Mesenchymal stem cell (in vitro differentiated cells and primary cell): ENCODE measurements around the gene ZNF853.
"Not testable (repeated sequence)": the region's sequence is repeated elsewhere in the genome, so short reads cannot be mapped to it uniquely, and the experiment has no call there.

Source experiments
- DNase-seq: peaks from one replicate; pipeline ENCODE4 v3.0.0-alpha.2; 2013
- H2AFZ ChIP-seq: one replicate; pipeline ENCODE4 v1.6.1; 2013; ENCODE audit warnings: low read depth, mild to moderate bottlenecking, control low read depth, inconsistent platforms, low read length, moderate library complexity
- H2AK5ac ChIP-seq: 2 replicates; pipeline ENCODE4 v1.6.1; 2013; ENCODE audit warnings: low read length, moderate library complexity, mild to moderate bottlenecking, inconsistent platforms; ENCODE audit not compliant: severe bottlenecking
- H2BK120ac ChIP-seq: one replicate; pipeline ENCODE4 v1.6.1; 2013; ENCODE audit warnings: low read depth, mild to moderate bottlenecking, inconsistent platforms, low read length, moderate library complexity
- H2BK12ac ChIP-seq, 2 experiments: one replicate each; pipeline ENCODE4 v1.6.1; 2013; ENCODE audit warnings: inconsistent platforms in 2 of 2, low read length in 2 of 2, mild to moderate bottlenecking in 2 of 2, moderate library complexity in 2 of 2, control low read depth in 1 of 2
- H2BK15ac ChIP-seq: one replicate; pipeline ENCODE4 v1.6.1; 2013; ENCODE audit warnings: mild to moderate bottlenecking, low read depth, inconsistent platforms; ENCODE audit not compliant: poor library complexity, severe bottlenecking
- H2BK5ac ChIP-seq: 2 replicates; pipeline ENCODE4 v1.6.1; 2013; ENCODE audit warnings: low read depth, mild to moderate bottlenecking, low read length, control low read depth, inconsistent platforms; ENCODE audit not compliant: poor library complexity, severe bottlenecking
- H3K14ac ChIP-seq, 2 experiments: one replicate each; pipeline ENCODE4 v1.6.1; 2013; ENCODE audit warnings: inconsistent platforms in 2 of 2, low read length in 2 of 2, control low read depth in 1 of 2, mild to moderate bottlenecking in 1 of 2, moderate library complexity in 1 of 2
- H3K18ac ChIP-seq, 2 experiments: one replicate each; pipeline ENCODE4 v1.6.1; 2013; ENCODE audit warnings: inconsistent platforms in 2 of 2, low read length in 2 of 2, control low read depth in 1 of 2, low read depth in 1 of 2, mild to moderate bottlenecking in 1 of 2
- H3K23ac ChIP-seq, 2 experiments: one replicate each; pipeline ENCODE4 v1.6.1; 2013; ENCODE audit warnings: inconsistent platforms in 2 of 2, low read length in 2 of 2, mild to moderate bottlenecking in 2 of 2, moderate library complexity in 2 of 2, control low read depth in 1 of 2
- H3K27ac ChIP-seq: 2 replicates; pipeline ENCODE4 v1.5.1; 2013; ENCODE audit warnings: mild to moderate bottlenecking, moderate library complexity, low read length, control low read depth, inconsistent platforms; ENCODE audit not compliant: poor library complexity, severe bottlenecking
- H3K27me3 ChIP-seq, 2 experiments: 2 replicates each; pipeline versions ENCODE4 v1.6.1 to v1.7.0; 2013; ENCODE audit warnings: low read length in 2 of 2, mild to moderate bottlenecking in 2 of 2, moderate library complexity in 2 of 2, control low read depth in 1 of 2, inconsistent platforms in 1 of 2; ENCODE audit not compliant: control insufficient read depth in 1 of 2, insufficient read depth in 1 of 2
- H3K36me3 ChIP-seq, 2 experiments: 2 replicates each; pipeline versions ENCODE4 v1.6.1 to v1.7.0; 2013; ENCODE audit warnings: low read length in 2 of 2, control low read depth in 1 of 2, inconsistent platforms in 1 of 2, low read depth in 1 of 2, mild to moderate bottlenecking in 1 of 2; ENCODE audit not compliant: insufficient read depth in 2 of 2, control insufficient read depth in 1 of 2
- H3K4ac ChIP-seq, 2 experiments: one replicate each; pipeline ENCODE4 v1.6.1; 2013; ENCODE audit warnings: inconsistent platforms in 2 of 2, low read length in 2 of 2, mild to moderate bottlenecking in 2 of 2, moderate library complexity in 2 of 2, control low read depth in 1 of 2, low read depth in 1 of 2
- H3K4me1 ChIP-seq: 2 replicates; pipeline ENCODE4 v1.6.1; 2013; ENCODE audit warnings: low read depth, low read length, control low read depth; ENCODE audit not compliant: control insufficient read depth, insufficient read depth
- H3K4me2 ChIP-seq: 2 replicates; pipeline ENCODE4 v1.6.1; 2013; ENCODE audit warnings: low read length, mild to moderate bottlenecking, inconsistent platforms; ENCODE audit not compliant: poor library complexity, severe bottlenecking
- H3K4me3 ChIP-seq, 2 experiments: 2 replicates each; pipeline versions ENCODE4 v1.5.1 to v1.7.0; 2013; ENCODE audit warnings: low read length in 2 of 2, mild to moderate bottlenecking in 2 of 2, control low read depth in 1 of 2, low read depth in 1 of 2; ENCODE audit not compliant: insufficient read depth in 1 of 2
- H3K79me1 ChIP-seq: replicated peaks from 2 replicates; pipeline ENCODE4 v1.6.1; 2013; ENCODE audit warnings: mild to moderate bottlenecking, control low read depth, low read length, inconsistent platforms; ENCODE audit not compliant: poor library complexity, severe bottlenecking
- H3K9ac ChIP-seq: 2 replicates; pipeline ENCODE4 v1.7.0; 2013; ENCODE audit warnings: mild to moderate bottlenecking, low read length, moderate library complexity
- H3K9me3 ChIP-seq: 2 replicates; pipeline ENCODE4 v1.7.0; 2013; ENCODE audit warnings: mild to moderate bottlenecking, low read length; ENCODE audit not compliant: control insufficient read depth
- H4K8ac ChIP-seq: one replicate; pipeline ENCODE4 v1.6.1; 2013; ENCODE audit warnings: inconsistent platforms, mild to moderate bottlenecking, low read length, moderate library complexity
- H4K91ac ChIP-seq: one replicate; pipeline ENCODE4 v1.6.1; 2013; ENCODE audit warnings: mild to moderate bottlenecking, low read length, inconsistent platforms
- whole genome bisulfite sequencing: methylation state at CpG from one replicate; pipeline ENCODE4 v1.1.7; 2013; ENCODE audit warnings: mixed read lengths; 5-methylcytosine and 5-hydroxymethylcytosine counted together

The ZNF853 gene

GRCh38 chr7:6658618-6659345 lies 43.4 kb downstream of the ZNF853 start:
- Histone ChIP-seq H3K4me3 (no peak overlapping the region), H4K8ac (no peak overlapping the region), H3K18ac (no peak overlapping the region), H3K9me3 (peaks cover 35% of the 10 kb centered on the region), H3K27ac (no peak overlapping the region), H4K91ac (no peak overlapping the region), H2AFZ (no peak overlapping the region), H3K4ac (no peak overlapping the region), H3K4me1 (peaks cover 1% of the 10 kb centered on the region), H3K23ac (no peak overlapping the region), H3K4me2 (no peak overlapping the region), H2AK5ac (no peak overlapping the region), H3K27me3 (no peaks in the 10 kb centered on the region), H3K79me1 (peaks cover 21% of the 10 kb centered on the region), H3K9ac (no peak overlapping the region), H2BK5ac (no peak overlapping the region), H2BK120ac (no peak overlapping the region), H3K36me3 (peaks cover 17 to 31% of the 10 kb centered on the region in 2 experiments), H2BK12ac (no peak overlapping the region), H2BK15ac (no peak overlapping the region), H3K14ac (no peak overlapping the region)
- no peak for DNase-seq
- WGBS = 56% methylated on average over 11 of the region's 11 CpGs

GRCh38 chr7:6670851-6671250 lies 55.4 kb downstream of the ZNF853 start:
- not testable (repeated sequence) for H3K18ac ChIP-seq, H3K27ac ChIP-seq, H3K23ac ChIP-seq, H2BK15ac ChIP-seq, H3K27me3 ChIP-seq, H2AK5ac ChIP-seq, DNase-seq, H3K4me3 ChIP-seq, H4K8ac ChIP-seq, H3K36me3 ChIP-seq, H2BK5ac ChIP-seq, H3K4me2 ChIP-seq, H3K4ac ChIP-seq, H2AFZ ChIP-seq, H2BK12ac ChIP-seq, H3K79me1 ChIP-seq, H3K14ac ChIP-seq, H3K4me1 ChIP-seq, H2BK120ac ChIP-seq, H3K9ac ChIP-seq, H4K91ac ChIP-seq
- no CpG with 5 or more reads among the region's 34 CpGs for WGBS
- peaks cover 63% of the 10 kb centered on the region for H3K9me3 ChIP-seq
